GM12878 (cell line): ENCODE measurements around the gene SLC17A8.

ENCODE experiments used
- CEBPB ChIP-seq, 2 experiments: fragments of 150-350 bp in 1 of 2; IDR thresholded peaks; 2 replicates each; pipeline ENCODE4 v1.6.1; 2012 to 2014; ENCODE audit warnings: low read depth in 2 of 2, low read length in 2 of 2, borderline replicate concordance in 1 of 2, inconsistent platforms in 1 of 2
- CREM ChIP-seq: IDR thresholded peaks from 2 replicates; pipeline ENCODE4 v1.6.1; 2014; ENCODE audit warnings: antibody characterized with exemption, low read depth
- CTCF ChIP-seq, 3 experiments: IDR thresholded peaks in 2 of 3; conservative IDR thresholded peaks in 1 of 3; 2 replicates each; pipeline ENCODE4 v1.5.1; 2011; ENCODE audit warnings: low read depth in 3 of 3, low read length in 3 of 3, mild to moderate bottlenecking in 3 of 3, control low read depth in 2 of 3, moderate library complexity in 2 of 3, inconsistent platforms in 1 of 3, mixed read lengths in 1 of 3; ENCODE audit not compliant: control insufficient read depth in 2 of 3, insufficient read depth in 1 of 3; ENCODE audit errors: extremely low read depth in 1 of 3
- EZH2 ChIP-seq: IDR thresholded peaks from 2 replicates; pipeline ENCODE4 v1.6.1; 2012; ENCODE audit warnings: low read depth, mild to moderate bottlenecking, control low read depth, inconsistent platforms, low read length, borderline replicate concordance; ENCODE audit not compliant: control insufficient read depth
- GABPA ChIP-seq: IDR thresholded peaks from 2 replicates; pipeline ENCODE4 v1.6.1; 2014; ENCODE audit warnings: antibody characterized with exemption, low read depth, mild to moderate bottlenecking, inconsistent platforms
- PAX5 ChIP-seq: IDR thresholded peaks from 2 replicates; pipeline ENCODE4 v1.6.1; 2011; ENCODE audit warnings: low read depth, low read length, borderline replicate concordance
- POLR2A ChIP-seq: IDR thresholded peaks from 2 replicates; pipeline ENCODE4 v1.6.1; 2011; ENCODE audit warnings: low read depth, mild to moderate bottlenecking, low read length
- POLR2AphosphoS5 ChIP-seq: IDR thresholded peaks from 2 replicates; pipeline ENCODE4 v1.6.1; 2011; ENCODE audit warnings: mild to moderate bottlenecking, low read length, inconsistent platforms
- SP1 ChIP-seq: IDR thresholded peaks from one replicate; pipeline ENCODE4 v1.6.1; 2011; ENCODE audit warnings: low read depth, low read length
- TF ChIP-seq, protein P1 (sequence below): IDR thresholded peaks from 2 replicates; pipeline ENCODE4 v1.6.1; 2012; ENCODE audit warnings: mild to moderate bottlenecking, low read depth, low read length
- TF ChIP-seq, protein P2 (sequence below): fragments of 450-650 bp; conservative IDR thresholded peaks from 2 replicates; pipeline ENCODE4 v1.6.1; 2017; ENCODE audit warnings: mild to moderate bottlenecking, moderate library complexity

DNA sequence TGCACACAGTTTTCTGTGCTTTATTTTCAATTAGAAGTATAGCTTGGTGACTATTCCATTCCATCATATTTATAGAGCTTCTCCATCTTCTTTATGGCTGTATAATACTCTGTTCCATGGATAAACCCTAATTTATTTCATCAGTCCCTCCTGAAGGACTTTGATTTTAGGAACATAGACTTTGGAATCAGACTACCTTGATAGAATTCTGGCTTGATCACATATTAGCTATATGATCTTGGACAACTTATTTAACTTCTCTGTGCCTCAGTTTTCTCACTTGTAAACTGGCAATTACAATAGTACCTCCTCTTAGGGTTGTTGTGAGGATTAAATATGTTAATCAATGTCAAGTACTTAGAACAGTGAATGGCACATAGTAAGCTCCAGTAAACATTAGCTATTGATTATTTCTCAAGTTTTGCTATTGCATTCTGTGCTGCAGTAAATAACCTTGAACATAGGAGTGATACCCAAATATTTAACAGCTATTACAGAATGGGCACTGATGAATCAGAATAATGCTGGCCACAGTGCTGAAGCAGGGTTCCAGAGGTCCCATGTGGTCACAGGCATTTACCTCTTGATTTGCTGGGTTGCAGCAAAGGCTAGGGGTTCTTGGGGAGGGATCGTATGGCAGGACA, 104.6 kb downstream of the SLC17A8 start:
- TF ChIP-seq, protein P1, sequence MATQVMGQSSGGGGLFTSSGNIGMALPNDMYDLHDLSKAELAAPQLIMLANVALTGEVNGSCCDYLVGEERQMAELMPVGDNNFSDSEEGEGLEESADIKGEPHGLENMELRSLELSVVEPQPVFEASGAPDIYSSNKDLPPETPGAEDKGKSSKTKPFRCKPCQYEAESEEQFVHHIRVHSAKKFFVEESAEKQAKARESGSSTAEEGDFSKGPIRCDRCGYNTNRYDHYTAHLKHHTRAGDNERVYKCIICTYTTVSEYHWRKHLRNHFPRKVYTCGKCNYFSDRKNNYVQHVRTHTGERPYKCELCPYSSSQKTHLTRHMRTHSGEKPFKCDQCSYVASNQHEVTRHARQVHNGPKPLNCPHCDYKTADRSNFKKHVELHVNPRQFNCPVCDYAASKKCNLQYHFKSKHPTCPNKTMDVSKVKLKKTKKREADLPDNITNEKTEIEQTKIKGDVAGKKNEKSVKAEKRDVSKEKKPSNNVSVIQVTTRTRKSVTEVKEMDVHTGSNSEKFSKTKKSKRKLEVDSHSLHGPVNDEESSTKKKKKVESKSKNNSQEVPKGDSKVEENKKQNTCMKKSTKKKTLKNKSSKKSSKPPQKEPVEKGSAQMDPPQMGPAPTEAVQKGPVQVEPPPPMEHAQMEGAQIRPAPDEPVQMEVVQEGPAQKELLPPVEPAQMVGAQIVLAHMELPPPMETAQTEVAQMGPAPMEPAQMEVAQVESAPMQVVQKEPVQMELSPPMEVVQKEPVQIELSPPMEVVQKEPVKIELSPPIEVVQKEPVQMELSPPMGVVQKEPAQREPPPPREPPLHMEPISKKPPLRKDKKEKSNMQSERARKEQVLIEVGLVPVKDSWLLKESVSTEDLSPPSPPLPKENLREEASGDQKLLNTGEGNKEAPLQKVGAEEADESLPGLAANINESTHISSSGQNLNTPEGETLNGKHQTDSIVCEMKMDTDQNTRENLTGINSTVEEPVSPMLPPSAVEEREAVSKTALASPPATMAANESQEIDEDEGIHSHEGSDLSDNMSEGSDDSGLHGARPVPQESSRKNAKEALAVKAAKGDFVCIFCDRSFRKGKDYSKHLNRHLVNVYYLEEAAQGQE = no peak; the same call in 1 of the 2 replicates
- TF ChIP-seq GABPA = no peak
- no peak for TF ChIP-seq PAX5
- no peak for TF ChIP-seq CTCF (IDR thresholded peaks at IDR 0.05 in 2 of 3, conservative IDR thresholded peaks at IDR 0.05 in 1 of 3; ENCODE audit: control insufficient read depth in 2 of 3, extremely low read depth in 1 of 3, insufficient read depth in 1 of 3, low read depth in 3 of 3, low read length in 3 of 3)
- TF ChIP-seq, protein P2, sequence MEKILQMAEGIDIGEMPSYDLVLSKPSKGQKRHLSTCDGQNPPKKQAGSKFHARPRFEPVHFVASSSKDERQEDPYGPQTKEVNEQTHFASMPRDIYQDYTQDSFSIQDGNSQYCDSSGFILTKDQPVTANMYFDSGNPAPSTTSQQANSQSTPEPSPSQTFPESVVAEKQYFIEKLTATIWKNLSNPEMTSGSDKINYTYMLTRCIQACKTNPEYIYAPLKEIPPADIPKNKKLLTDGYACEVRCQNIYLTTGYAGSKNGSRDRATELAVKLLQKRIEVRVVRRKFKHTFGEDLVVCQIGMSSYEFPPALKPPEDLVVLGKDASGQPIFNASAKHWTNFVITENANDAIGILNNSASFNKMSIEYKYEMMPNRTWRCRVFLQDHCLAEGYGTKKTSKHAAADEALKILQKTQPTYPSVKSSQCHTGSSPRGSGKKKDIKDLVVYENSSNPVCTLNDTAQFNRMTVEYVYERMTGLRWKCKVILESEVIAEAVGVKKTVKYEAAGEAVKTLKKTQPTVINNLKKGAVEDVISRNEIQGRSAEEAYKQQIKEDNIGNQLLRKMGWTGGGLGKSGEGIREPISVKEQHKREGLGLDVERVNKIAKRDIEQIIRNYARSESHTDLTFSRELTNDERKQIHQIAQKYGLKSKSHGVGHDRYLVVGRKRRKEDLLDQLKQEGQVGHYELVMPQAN = no peak
- TF ChIP-seq POLR2A = no peak
- TF ChIP-seq POLR2AphosphoS5 = no peak
- no peak for TF ChIP-seq CREM
- no peak for TF ChIP-seq SP1
- no peak for TF ChIP-seq CEBPB (IDR thresholded peaks at IDR 0.05; ENCODE audit: borderline replicate concordance in 1 of 2, low read depth in 2 of 2, low read length in 2 of 2)
- TF ChIP-seq EZH2 = no peak
